Caco-2 (cell line): Measurements from ENCODE around the gene IGFBP1. TPM values are rescaled to one million over a fixed set of nuclear protein-coding genes. Genes with fewer than 3 reads are reported as not detected.

Source experiments
- BruUV-seq: library from RNA; stranded (reverse); fragments of 400-500 nt; replicated peaks from 2 replicates; lab custom pipeline; 2021; lab: Mats Ljungman, UMichigan
- CTCF ChIA-PET: fragments of 300-600 bp; sonication (Branson Sonifier 250); formaldehyde crosslinking; loops from one replicate; lab custom pipeline; 2022; ENCODE audit warnings: antibody characterized with exemption; lab: Charles Lee
- POLR2A ChIA-PET: fragments of 300-600 bp; sonication (Branson Sonifier 250); formaldehyde crosslinking; loops from one replicate; lab custom pipeline; 2022; ENCODE audit warnings: antibody characterized with exemption; lab: Charles Lee
- DNase-seq, 2 experiments: peaks; one replicate each; pipeline versions ENCODE4 v3.0.0 to v3.0.0-alpha.2; 2020 to 2022
- H3K27me3 ChIP-seq: replicated peaks from 2 replicates; pipeline ENCODE4 v1.6.0; 2011; ENCODE audit warnings: low read length; ENCODE audit not compliant: control insufficient read depth, insufficient read depth
- H3K36me3 ChIP-seq: 2 replicates; pipeline ENCODE4 v1.5.1; 2011; ENCODE audit warnings: low read length; ENCODE audit not compliant: control insufficient read depth, insufficient read depth
- H3K4me1 ChIP-seq: fragments of 250-450 bp; sonication (Bioruptor Pico); 2 replicates; pipeline ENCODE4 v1.5.1; 2020; ENCODE audit warnings: mild to moderate bottlenecking
- H3K4me3 ChIP-seq: 2 replicates; pipeline ENCODE4 v1.5.1; 2011; ENCODE audit warnings: low read depth, mild to moderate bottlenecking, control low read depth, low read length
- H3K9me3 ChIP-seq: fragments of 250-450 bp; sonication (Bioruptor Pico); 2 replicates; pipeline ENCODE4 v1.5.1; 2020; ENCODE audit warnings: mild to moderate bottlenecking, moderate library complexity
- H3K27ac Mint-ChIP-seq: one replicate; pipeline ENCODE4 v1.8.0; 2022; ENCODE audit warnings: mixed read lengths; ENCODE audit not compliant: unreplicated experiment
- H3K27me3 Mint-ChIP-seq: one replicate; pipeline ENCODE4 v1.8.0; 2022; ENCODE audit warnings: mixed read lengths; ENCODE audit not compliant: insufficient read depth, unreplicated experiment
- H3K36me3 Mint-ChIP-seq: one replicate; pipeline ENCODE4 v1.8.0; 2022; ENCODE audit warnings: mild to moderate bottlenecking, mixed read lengths; ENCODE audit not compliant: insufficient read depth, unreplicated experiment
- H3K4me1 Mint-ChIP-seq: one replicate; pipeline ENCODE4 v1.8.0; 2022; ENCODE audit warnings: low read depth, mixed read lengths; ENCODE audit not compliant: unreplicated experiment
- H3K4me3 Mint-ChIP-seq: one replicate; pipeline ENCODE4 v1.8.0; 2022; ENCODE audit warnings: mild to moderate bottlenecking, moderate library complexity, mixed read lengths; ENCODE audit not compliant: unreplicated experiment
- H3K9me3 Mint-ChIP-seq: one replicate; pipeline ENCODE4 v1.8.0; 2022; ENCODE audit warnings: mixed read lengths; ENCODE audit not compliant: unreplicated experiment
- CTCF ChIP-seq, 2 experiments: fragments of 200-600 bp in 1 of 2; IDR thresholded peaks; 1 replicate in 1 of 2; 2 replicates in 1 of 2; pipeline versions ENCODE4 v1.5.1 to v1.8.0; 2011 to 2022; ENCODE audit warnings: antibody characterized with exemption in 1 of 2, control low read depth in 1 of 2, inconsistent platforms in 1 of 2, low read depth in 1 of 2, low read length in 1 of 2, mild to moderate bottlenecking in 1 of 2, moderate library complexity in 1 of 2; ENCODE audit not compliant: insufficient read depth in 1 of 2, severe bottlenecking in 1 of 2, unreplicated experiment in 1 of 2
- intact Hi-C: fragments of 100-400 bp; cut with micrococcal nuclease; formaldehyde crosslinking; loops from one replicate; pipeline ENCODE4 v1.10.0; 2022; ENCODE audit not compliant: unreplicated experiment
- total RNA-seq: library from RNA; stranded (reverse); gene quantifications from 2 replicates; pipeline ENCODE4 v1.2.3, GENCODE V29; 2022

IGFBP1 gene
- total RNA-seq, 1 experiment from 2014 or later: not detected

- no peaks in the 10 kb centered on the region for H3K9me3 Mint-ChIP-seq
- H3K4me3 ChIP-seq: no peak overlapping the region
- intact Hi-C loops: loop anchor here (5.0 kb wide), 1 partner anchor 187 kb away; no protein-coding TSS in a partner anchor
- H3K9me3 ChIP-seq: no peaks in the 10 kb centered on the region
- peaks cover 22% of the 10 kb centered on the region for H3K27me3 Mint-ChIP-seq
- ChIA-PET POLR2A (no interaction called here), CTCF (no interaction called here)
- no peaks in the 10 kb centered on the region for H3K36me3 ChIP-seq
- TF ChIP-seq CTCF (IDR thresholded peaks at IDR 0.05; ENCODE audit: insufficient read depth in 1 of 2, low read depth in 1 of 2, low read length in 1 of 2, severe bottlenecking in 1 of 2, unreplicated experiment in 1 of 2): no peak
- peaks cover 5% of the 10 kb centered on the region; the same call in 1 of the 2 replicates for H3K4me1 ChIP-seq
- no peak for DNase-seq
- H3K27ac Mint-ChIP-seq: no peak overlapping the region
- no peaks in the 10 kb centered on the region for H3K4me1 Mint-ChIP-seq
- no TSS peak for BruUV-seq
- H3K36me3 Mint-ChIP-seq: no peaks in the 10 kb centered on the region
- H3K4me3 Mint-ChIP-seq: peak overlapping the region; percentile 71
- H3K27me3 ChIP-seq: no peaks in the 10 kb centered on the region; the same call in none of the 2 replicates
These were observed 31.7 kb downstream of the IGFBP1 start for GRCh38 chr7:45919993-45920459.

- H3K27me3 Mint-ChIP-seq: peaks cover 19% of the 10 kb centered on the region
- CTCF ChIA-PET: interaction anchor here (0.6 kb wide), 2 partner anchors 324 to 773 kb away, joined by 3 read pairs; no protein-coding TSS in a partner anchor
- DNase-seq: peak in 1 of 2 experiments; percentile 39
- peak within 1 kb of the TSS; percentile 27 for H3K4me3 ChIP-seq
- no TSS peak for BruUV-seq
- no peaks in the 10 kb centered on the region for H3K9me3 Mint-ChIP-seq
- no peaks in the 10 kb centered on the region for H3K36me3 Mint-ChIP-seq
- H3K27ac Mint-ChIP-seq: no peak within 1 kb of the TSS
- peaks cover 5% of the 10 kb centered on the region; the same call in 1 of the 2 replicates for H3K4me1 ChIP-seq
- no peaks in the 10 kb centered on the region; the same call in none of the 2 replicates for H3K27me3 ChIP-seq
- intact Hi-C loops: no loop called here
- no peak for TF ChIP-seq CTCF (IDR thresholded peaks at IDR 0.05; ENCODE audit: insufficient read depth in 1 of 2, low read depth in 1 of 2, low read length in 1 of 2, severe bottlenecking in 1 of 2, unreplicated experiment in 1 of 2)
- H3K4me1 Mint-ChIP-seq: no peaks in the 10 kb centered on the region
- POLR2A ChIA-PET: no interaction called here
- no peaks in the 10 kb centered on the region for H3K36me3 ChIP-seq
- peak within 1 kb of the TSS; percentile 71 for H3K4me3 Mint-ChIP-seq
- no peaks in the 10 kb centered on the region for H3K9me3 ChIP-seq
These were observed 32.5 kb downstream of the IGFBP1 start, which contains the start of gene IGFBP3 for GRCh38 chr7:45920502-45921380. TSS of gene IGFBP3 (minus strand) at chr7:45921272. CDS start at chr7:45921140, 132 bp downstream.

- no peaks in the 10 kb centered on the region for H3K36me3 Mint-ChIP-seq
- no peaks in the 10 kb centered on the region for H3K9me3 ChIP-seq
- intact Hi-C loops: no loop called here
- no TSS peak for BruUV-seq
- H3K27ac Mint-ChIP-seq: no peak overlapping the region
- H3K27me3 ChIP-seq: no peaks in the 10 kb centered on the region; the same call in none of the 2 replicates
- H3K4me3 Mint-ChIP-seq: peak overlapping the region; percentile 71
- H3K4me1 Mint-ChIP-seq: no peaks in the 10 kb centered on the region
- CTCF ChIA-PET: interaction anchor here (0.6 kb wide), 2 partner anchors 324 to 772 kb away, joined by 3 read pairs; no protein-coding TSS in a partner anchor
- no peak for DNase-seq
- H3K27me3 Mint-ChIP-seq: peaks cover 20% of the 10 kb centered on the region
- H3K4me3 ChIP-seq: no peak overlapping the region
- POLR2A ChIA-PET: no interaction called here
- H3K4me1 ChIP-seq: peaks cover 5% of the 10 kb centered on the region; the same call in 1 of the 2 replicates
- no peaks in the 10 kb centered on the region for H3K36me3 ChIP-seq
- H3K9me3 Mint-ChIP-seq: no peaks in the 10 kb centered on the region
- no peak for TF ChIP-seq CTCF (IDR thresholded peaks at IDR 0.05; ENCODE audit: insufficient read depth in 1 of 2, low read depth in 1 of 2, low read length in 1 of 2, severe bottlenecking in 1 of 2, unreplicated experiment in 1 of 2)
These were observed 33.1 kb downstream of the IGFBP1 start for GRCh38 chr7:45921381-45921698.
